NCI-H345 treated with DMSO at 0.1 percent for 48 hours (cell line): Measurements from ENCODE around the gene C10orf53.

Source experiments
- DNase-seq: peaks from one replicate; lab custom pipeline; 2025; ENCODE audit not compliant: unreplicated experiment; lab: John Stamatoyannopoulos, UW

Gene C10orf53

DNA sequence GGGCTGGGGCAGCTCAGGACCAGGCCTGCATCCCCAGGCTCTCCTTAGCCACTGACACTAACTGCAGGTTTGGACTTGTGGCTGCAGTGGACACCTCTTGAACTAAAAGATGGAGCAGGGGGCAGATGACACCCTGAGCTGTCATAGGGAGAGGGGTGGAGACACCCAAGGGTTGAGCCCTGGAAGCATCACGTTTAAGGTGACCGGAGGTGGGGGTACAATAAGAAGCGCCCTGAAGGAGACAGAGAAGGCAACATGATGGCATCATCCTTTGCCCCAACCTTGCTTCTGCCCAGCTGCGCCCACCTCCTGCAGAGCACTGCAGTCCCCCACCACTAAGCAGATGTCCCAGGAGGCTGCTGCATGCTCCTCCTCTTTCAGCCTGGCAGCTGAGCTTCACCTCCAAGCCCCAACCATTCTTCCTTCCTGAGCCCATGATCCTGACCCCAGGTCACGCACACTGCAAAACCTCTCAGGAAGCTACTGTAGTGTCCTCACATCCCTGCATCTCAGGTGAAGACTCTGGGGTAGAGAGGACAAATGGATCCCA lies 57.2 kb downstream of the C10orf53 start:
- DNase-seq: no peak

DNA sequence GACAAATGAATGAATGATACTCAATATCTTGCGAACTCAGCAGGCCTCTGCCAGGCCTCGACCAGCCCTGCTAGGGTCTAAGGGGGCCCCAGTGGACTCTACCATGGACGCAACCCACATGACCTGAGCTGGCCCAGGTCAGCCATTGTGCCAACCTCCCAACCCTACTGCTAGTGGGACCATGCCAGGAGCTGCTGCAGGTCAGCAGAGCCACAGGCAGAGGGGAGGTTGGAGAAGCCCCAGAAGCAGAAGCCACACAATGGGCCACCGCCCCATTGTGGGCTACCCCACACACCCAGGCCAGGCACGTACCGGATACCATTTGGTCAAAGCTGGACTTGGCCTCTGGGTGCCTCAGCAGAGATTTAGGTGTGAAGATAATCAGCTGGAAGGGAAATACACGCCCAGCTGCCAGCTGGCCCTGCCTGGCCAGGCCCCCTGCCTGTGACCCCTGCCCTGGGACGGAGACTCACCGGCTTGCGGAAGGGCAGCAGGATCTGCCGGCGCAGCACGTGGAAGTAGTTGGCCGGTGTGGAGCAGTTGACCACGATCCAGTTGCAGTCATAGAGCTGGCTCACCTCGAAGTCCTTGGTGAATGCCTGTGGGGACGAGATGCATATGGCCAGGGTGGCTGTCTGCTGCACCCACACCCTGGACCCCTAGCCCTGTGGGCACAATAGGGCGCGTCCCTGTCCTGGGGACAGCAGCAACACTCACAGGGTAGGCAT lies 58.2 kb downstream of the C10orf53 start:
- DNase-seq: no peak

GRCh38 chr10:49738616-49739360 lies 59.3 kb downstream of the C10orf53 start:
- DNase-seq: no peak

DNA sequence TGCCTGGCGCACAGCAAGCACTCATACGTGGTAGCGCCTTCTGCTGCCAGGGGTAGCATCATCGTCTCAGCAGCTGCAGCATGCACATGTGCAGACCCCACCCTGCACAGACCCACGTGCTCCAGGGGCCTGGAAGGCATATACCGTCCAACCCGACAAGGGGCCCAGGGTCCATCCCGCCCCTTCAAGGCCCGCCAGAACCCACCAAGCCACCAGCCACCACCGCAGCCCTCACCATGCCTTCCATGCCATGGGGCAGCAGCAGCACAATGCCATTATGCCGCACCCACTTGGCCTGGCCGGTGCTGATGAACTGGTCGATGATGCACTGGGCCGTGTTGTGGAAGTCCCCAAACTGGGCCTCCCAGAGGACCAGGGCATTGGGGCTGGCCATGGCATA lies 60.0 kb downstream of the C10orf53 start:
- DNase-seq: no peak

DNA sequence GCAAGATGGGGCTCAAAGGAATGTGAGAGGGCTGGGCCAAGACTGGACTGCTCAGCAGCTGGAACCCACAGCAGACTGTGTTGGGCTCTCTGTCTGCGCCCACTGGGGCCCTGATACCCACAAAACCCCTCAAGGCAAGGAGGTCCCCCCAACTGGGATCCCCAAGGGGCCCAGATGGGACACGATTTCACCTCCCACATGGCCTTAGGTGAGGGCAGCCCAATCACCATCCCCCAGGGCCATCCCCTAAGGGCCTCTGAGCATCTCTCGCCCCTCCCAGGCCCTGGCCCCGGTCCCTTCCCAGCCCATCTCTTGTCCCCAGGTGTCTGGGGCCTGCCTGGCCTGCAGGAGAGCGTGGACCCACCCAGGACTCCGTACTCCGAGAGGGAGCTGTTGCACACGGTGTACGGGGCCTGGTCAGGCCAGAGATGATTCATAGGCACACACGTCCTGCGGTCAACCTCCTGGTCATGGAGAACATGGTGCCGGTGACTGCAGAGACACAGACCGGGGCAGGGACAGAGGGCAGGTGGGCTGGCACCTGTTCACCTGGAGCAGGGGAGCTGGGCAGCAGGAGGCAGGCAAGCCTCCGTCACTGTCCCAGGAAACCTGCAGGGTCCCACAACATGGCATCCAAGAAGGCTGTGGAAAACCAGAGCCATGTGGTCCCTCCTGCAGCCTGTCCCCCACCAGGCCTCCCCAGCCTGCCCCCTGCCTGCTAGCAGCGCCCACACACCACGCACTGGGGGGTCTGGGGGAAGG lies 61.1 kb downstream of the C10orf53 start:
- DNase-seq: no peak

DNA sequence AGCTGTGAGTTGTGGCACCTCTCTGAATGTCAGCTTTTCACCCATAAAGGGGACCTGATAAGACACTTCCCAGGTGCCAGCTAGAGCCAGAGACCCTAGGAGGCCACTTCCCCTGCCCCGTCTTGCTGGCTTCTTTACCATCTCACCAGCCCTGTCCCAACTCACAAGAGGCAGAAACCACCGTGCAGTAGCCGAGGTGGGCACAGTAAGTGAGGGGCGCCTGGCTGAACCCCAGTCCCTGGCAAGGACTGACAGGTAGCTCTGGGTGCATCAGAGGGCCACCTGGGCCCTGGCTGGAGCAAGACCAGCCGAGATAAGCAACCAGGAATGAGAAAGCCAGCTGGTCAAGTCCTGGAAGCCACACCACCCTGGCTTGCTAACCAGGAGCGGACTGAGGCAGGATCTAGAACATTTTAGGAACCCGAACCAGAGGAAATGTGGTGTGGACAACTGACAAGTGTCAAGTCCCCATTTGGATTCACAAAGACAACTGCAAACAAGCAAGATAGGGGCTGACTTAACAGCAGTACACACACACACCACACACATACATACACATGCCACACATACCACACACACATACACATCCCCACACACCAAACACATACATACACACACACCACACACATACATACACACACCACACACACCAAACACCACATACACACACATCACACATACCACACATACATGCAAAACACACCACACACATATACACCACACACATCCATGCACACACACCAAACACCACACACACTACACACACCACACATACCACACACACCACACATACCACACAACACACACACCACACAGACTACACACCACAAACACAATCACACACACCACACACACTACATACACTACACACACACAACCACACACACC lies 61.9 kb downstream of the C10orf53 start:
- DNase-seq: no peak

GRCh38 chr10:49742683-49743463 lies 63.4 kb downstream of the C10orf53 start:
- DNase-seq: no peak

DNA sequence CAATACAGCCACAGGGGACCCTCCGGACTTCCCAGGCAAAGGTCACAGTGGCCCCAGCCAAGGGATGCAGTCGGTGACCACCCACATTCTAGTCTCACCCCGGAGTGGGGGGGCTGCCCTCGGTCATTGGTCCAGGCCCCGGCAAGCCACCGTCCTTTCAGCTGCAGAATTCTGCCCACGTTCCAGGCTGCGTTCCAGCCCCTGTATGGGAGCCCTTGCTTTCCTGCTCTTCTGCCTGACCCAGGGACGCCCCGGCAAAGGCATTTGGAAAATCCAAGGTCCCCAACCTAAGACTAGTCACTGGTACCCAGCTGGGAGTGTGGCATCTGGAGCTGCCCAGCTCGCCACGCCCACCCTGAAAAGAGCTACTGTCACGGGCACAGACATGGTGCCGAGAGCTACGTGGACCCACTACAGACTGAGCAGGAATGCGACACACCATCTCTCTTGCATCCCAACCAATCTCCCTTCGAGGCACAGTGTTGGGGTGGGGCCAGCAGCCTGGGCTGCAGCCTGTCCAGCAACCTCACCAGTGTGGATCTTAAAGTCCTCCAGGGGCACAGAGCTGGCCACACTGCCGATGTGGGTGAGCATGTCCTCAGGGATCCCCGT lies 64.1 kb downstream of the C10orf53 start:
- DNase-seq: no peak

- no peak for DNase-seq
Measured at GRCh38 chr10:49744091-49744685, 64.7 kb downstream of the C10orf53 start.

DNA sequence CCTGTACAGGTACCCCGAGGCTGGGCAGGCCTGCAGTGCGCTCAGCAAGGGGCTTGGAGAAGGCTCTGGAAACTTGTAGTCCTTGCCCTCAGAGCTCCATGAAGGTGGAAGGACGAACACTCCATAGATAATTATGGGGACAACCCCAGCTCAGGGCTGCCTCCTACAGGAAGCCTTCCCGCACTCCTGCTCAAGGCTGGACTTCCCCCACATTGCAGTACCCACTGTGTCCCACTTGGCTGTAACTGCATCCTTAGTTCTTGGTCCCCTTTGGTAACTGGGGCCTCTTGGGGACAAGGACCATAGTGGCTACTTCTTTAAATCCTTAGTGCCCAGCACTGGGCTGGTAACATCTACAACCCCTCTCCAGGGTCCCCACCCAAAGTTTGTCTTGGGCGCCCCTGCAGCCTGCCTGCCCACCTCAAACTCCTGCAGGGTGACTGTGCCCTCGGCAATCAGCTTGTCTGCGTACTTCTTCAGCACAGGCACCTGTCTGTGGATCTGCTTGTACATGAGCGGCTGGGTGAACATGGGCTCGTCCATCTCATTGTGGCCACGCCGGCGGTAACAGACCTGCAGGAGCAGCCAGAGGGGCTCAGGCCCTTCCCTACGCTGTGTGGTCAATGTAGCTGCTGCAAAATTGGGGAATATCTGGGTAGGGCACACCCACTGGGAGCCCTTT lies 65.6 kb downstream of the C10orf53 start:
- DNase-seq: no peak

DNA sequence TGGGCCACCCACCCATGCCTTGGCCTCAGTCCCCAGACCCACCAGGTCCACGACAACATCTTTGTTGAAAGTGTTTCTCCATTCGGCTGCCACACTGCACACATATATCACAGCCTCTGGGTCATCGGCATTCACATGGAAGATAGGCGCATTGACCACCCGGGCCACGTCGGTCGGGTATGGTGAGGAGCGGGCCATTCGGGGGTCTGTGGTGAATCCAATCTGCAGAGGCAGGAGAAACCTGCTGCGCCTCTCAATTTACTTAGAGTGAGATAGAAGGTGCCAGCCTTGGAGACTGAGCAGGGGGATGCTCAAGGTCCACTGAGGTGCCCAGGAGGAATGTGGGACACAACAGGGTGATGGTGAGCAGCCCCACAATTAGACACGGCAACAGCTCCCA lies 66.3 kb downstream of the C10orf53 start:
- no peak for DNase-seq

- no peak for DNase-seq
Measured at GRCh38 chr10:49746626-49747302, 67.3 kb downstream of the C10orf53 start.
